EL (cell line): ENCODE data around the gene RAPGEF1.
"Not testable (repeated sequence)": the region's sequence is repeated elsewhere in the genome, so short reads cannot be mapped to it uniquely, and the experiment has no call there.

ENCODE experiments used
- DNase-seq: peaks from one replicate; pipeline ENCODE4 v3.0.0-alpha.2; 2016

RAPGEF1 gene

DNA sequence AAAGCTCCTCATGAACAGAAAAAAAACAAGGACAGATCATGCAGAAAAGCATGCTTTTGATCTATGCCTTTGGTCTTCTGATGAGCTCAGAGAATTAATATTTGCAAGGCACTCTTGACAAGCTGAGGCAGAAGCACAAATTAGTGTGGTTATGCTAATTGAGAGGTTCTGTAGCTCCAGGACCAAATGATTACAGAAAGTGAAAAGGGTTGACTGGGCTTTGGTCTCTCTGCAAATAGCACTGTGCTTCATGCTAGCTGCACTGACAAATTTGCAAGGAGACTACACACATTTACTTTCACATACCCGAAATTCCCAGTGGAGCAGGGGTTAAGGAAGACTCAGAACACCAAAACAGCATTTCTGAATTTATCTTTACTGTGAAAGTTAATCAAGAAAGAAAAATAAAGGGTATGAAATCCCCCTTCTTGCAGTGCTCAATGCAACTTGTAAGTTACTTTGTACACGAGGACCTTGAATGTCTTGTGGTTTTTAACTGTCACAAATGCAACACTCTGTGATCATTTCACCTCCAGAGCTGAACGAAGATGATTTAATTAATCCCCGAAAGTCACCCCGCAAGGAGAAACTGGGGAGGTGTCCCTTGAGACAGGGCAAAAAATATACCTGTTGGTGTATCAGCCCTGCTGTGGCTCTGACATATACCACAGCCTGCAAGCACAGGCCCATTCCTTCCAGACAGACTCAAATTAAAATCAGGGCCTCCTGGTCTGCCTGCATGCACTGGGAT lies 11.9 kb downstream of the RAPGEF1 start:
- no peak for DNase-seq

DNA sequence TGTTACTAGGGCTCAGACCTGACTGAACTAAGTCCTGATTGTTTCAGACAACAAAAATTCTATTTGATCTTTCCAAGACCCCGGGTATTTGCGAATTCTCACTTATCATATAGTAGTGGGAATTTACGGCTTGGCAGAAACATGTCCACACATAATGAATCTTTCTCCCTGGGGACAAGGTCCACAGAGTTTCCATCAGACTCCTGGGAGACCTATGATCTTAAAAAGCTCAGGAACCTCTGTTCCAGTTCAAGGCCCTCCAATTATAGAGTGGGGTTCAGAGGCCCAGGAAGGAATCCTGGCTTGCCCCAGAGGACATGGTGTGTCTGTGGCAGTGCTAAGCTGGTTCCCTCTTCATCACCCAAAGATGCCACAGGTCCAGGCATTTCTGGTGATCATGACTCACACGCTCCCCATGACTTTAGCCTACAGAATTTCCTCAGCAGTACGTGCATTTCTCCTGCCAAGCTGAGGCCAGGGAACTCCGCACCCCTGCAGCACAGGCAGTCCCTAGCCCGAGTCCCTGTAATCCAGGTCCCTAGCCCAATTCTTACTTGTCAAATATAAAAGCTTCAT lies 12.6 kb downstream of the RAPGEF1 start:
- peak; percentile 77 for DNase-seq

DNA sequence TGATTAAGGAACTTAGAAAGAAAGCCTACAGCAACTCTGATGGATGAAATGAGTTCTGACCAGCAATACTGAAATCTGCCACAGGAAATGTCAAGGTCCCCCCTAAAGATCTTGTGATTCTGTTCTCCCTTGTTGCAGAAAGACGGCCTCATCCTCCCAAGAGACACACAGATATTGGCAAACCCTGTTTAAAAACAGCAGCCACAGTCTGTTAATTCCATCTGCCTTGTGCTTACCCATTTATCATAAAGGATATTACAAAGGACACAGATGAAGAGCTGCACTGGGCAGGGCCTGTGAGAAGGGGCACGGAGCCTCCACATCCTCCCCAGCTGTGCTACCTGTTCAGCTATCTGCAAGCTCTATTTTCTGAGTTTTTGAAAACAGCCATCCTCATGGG lies 15.2 kb downstream of the RAPGEF1 start:
- DNase-seq: no peak

DNA sequence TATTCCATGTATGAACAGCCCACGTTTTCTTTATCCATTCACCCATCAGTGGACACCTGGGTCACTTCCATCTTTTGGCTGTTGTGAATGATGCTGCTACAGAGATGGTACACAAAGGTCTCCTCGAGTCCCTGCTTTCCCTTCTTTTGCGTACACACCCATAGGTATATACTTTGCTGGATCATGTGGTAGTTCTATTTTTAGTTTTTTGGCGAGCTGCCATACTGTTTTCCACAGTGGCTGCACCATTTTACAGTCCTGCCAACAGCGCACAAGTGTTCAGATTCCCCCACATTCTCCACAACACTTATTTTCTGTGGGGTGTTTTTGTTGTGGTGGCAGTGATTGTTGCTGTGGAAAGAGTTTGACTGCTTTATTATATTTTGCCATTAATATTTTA lies 16.2 kb downstream of the RAPGEF1 start:
- no peak for DNase-seq

DNA sequence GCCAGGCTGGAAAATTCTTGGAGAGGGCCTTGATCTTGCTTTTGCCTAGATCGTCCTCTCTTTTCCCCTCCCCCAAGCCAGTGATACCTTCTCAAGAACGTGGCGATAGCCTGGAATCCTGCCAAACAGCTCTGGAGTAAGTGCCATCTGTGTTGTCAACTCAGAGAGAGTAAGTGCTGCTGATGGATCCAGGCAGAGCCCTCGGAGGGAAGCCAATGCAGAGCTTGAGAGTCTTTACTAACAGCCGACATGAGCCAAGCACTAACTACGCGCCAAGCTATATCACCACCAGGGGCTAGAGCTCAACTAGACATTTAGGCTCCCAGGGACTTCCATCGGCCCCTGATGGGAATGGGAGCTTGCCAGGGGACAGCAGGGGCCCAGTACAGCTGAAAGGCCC lies 17.6 kb downstream of the RAPGEF1 start:
- DNase-seq: no peak

DNA sequence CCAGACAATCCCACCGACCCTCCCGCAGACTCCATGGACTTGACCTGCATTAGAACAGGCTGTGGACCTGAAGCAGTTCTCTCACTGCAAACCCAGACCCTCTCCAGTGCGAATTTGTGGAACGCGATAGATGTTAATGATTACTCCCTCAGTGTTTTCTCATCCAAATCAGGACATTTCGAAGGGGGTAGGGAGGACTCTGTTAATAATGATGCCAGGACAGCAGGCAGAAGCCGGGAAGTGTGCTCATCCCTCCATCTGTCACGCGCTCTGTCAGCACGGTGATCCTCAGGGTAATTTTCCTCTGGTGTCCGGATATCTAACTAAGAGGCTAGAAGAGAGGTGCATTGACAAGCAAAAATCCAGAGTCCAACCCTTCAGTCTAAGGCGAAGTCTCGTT lies 18.8 kb downstream of the RAPGEF1 start:
- no peak for DNase-seq

DNA sequence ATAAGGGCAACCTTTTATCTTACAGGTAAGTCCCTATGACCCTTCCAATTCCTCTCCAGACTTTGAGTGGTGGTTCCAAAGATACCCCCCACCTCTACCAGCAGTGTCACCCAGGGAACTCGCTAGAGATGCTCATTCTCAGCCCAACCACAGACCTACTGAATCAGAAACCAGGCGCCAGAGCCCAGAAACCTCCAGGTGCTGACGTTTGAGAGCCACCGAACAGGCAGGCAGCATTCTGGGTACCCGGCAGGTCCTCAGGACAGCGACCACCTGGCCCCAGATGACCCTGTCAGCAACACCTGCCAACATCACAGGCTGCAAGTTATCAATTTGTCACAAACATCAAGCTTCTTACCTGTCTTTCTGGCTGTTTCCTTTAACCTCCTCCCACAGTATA lies 19.5 kb downstream of the RAPGEF1 start:
- DNase-seq: no peak

DNA sequence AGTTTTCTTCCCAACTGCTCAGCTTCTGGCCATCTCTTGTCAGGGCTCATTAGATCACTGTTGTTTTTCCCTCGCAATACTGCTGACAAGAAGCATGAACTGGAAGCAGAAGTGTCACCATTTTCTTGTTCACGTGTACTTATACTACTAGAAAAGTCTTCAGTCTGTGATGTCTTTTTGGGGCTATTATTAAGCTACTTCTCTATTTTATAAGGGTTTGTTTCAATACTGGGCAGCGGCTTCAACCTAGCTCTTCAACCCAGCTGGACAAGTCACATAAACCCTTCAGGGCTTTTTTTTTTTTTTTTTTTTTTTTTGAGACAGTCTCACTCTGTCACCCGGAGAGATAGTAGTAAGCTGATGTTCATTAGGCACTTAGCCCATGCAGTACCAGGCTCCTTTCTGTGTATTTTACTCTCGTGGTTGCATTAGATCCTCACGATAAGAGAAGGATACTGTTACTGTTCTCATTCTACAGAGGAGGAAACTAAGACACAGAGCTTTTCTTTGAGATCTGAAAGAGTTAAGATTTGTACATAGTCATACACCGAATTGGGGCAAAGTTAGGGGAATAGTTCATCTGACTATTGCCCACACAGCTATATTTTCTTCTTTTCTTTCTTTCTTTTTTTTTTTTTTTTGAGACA lies 20.5 kb downstream of the RAPGEF1 start:
- no peak for DNase-seq

DNA sequence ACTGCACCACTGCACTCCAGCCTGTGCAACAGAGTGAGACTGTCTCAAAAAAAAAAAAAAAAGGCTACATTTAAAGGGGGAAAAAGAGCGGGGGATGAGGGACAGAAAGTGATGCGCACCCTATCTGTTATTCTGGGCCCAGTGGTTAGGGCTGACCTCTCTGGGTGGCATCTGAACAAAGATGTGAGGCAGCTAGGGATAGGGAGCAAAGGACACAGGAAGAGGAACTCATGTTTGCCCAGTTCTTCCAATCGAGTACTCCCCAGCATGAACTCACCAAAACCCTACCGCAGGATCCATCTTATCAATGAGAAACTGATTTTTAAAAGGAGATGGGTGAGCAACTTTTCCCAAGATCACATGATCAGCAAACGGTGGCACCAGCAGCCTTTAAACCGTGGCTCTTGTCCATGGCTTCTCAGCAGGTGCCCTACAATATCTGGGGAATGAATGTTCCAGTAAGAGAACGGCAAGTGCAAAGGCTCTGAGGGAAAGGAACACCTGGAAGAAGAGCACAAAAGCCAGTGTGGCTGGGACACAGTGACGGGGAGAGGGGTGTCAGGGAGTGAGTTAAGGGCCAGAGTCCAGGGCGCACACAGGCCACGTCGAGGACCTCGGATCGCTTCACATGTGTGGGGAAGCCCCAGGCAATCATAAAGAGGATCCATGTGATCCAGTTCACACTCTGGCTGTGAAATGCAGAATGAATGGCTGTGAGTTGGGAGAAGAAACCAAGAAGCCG lies 22.0 kb downstream of the RAPGEF1 start:
- no peak for DNase-seq

DNA sequence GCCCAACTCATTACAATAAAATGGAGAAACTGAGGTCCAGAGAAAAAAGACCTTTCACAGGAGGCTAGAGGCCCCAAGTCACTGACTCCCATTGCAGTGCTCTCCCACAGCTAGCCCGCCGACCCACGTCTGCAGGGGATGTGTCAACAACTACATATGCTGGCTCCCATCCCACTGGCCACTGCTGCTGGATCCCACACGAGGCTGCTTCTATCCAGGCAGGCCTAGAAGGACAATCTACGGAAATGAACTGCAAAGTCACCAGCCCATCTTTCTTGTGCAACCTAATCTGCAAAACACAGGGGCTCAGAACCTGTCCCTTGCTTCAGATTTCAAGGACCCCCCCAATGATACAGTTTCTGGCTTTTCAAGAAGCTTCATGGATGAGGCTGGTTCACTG lies 24.0 kb downstream of the RAPGEF1 start:
- DNase-seq: no peak

DNA sequence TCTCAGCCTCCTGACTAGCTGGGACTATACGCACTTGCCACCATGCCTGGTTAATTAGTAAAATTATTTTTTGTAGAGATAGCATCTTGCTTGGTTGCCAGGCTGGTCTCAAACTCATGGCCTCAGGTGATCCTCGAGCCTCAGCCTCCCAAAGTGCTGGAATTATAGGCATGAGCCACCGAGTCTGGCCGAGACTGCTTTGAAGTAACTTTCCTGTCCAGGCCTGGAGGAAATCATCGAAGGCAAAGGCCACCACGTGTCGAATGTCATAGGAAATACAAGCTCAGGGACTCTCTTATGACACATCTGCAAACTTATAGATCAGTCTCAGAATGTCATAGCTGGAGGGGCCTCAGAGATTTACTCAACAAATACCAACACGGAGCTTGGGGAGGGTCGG lies 25.1 kb downstream of the RAPGEF1 start:
- no peak for DNase-seq

DNA sequence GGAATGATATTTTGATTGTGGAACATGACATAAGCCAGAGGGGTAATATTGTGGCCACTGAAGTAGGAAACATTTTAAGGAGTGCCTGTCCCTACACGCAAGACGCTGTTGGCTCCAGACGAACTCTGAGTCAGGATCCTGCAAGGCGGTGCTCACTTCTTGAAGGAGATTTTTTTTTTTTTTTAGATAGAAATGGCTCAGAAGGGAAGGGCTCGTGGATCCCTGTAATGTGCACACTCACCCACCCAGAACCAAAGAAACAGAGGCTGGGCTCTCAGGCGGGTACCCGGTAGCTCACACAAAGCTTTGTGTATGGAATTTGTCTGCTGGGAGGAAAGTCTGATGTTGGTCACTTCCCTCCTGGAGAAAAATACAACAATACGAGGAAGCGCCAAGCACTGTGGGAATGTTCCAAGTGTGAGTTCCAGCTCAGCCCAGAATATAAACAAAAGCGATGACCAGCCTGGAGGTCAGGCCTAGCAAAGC lies 25.7 kb downstream of the RAPGEF1 start:
- DNase-seq: peak; percentile 81

DNA sequence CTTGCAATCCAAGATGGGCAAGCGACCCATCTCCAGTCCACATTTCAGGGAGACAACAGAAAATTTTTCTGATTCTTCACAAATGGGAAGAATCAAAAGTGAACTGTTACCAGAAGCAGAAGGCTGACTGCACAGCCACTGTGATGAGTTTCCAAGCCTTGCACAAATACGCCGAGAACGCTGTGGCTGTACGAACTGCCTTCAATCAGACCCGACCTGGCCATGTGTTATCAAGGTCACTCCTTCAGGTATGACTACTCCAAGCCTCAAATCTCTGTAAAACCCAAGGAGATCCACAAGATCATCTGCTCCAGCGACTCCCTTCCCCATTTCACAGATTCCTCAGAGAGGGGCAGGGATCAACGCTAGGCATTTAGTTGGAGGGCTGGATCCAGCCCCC lies 26.9 kb downstream of the RAPGEF1 start:
- DNase-seq: no peak

DNA sequence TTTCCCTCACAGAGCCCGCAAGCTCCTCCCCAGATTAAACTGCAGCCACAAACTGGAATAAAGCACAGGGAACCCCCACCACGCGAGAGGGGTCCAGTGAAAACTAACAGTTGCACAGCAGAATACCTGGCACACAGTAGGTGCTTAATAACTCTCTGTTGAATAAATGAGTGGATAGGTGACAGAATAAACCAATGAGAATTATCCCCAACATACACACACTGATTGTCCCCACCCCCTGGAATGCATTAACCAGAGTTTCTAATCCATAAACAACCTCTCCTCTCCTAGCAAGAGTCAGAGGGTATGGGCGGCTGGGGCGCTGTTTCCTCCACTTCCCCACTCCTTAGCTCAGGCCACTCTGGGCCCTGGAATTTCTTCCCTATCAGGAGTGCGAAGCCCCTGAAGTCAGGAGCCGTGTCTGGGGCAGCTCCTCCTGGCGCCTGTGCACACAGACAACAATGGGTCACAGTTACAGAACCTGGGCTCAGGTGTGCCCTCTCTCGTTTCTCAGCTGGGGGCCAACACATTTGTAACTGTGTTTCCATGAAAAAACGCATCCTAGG lies 27.6 kb downstream of the RAPGEF1 start:
- no peak for DNase-seq

DNA sequence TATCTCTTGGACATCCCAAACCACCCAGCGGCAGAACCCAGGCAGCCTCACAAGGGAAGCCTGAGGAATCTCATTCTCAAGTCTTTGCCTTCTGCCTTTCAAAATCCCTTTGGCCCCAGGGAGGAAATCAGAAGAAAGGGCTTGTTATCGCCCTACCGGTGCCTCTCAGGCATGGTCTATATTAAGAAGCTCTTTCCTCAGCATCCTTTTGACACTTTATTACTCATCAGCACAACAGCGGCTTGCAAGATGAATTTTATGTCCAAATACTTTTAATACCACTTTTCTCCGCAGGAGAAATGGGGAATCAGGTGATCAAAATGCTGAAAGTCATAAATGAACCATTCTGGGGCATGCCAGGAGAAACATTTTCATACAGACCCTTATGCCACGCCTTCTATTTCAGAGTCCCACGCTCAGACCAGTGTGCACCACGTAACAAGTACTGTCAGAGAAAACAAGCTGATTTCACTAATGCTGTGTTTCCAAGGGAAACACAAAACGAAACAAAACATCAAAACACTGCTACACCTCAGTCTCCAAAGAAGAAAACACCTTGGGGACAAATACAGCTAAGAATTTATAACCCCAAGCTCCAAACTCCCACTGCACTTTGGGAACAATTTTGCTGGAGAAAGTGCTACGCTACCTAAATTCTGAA lies 30.0 kb downstream of the RAPGEF1 start:
- peak; percentile 33 for DNase-seq

DNA sequence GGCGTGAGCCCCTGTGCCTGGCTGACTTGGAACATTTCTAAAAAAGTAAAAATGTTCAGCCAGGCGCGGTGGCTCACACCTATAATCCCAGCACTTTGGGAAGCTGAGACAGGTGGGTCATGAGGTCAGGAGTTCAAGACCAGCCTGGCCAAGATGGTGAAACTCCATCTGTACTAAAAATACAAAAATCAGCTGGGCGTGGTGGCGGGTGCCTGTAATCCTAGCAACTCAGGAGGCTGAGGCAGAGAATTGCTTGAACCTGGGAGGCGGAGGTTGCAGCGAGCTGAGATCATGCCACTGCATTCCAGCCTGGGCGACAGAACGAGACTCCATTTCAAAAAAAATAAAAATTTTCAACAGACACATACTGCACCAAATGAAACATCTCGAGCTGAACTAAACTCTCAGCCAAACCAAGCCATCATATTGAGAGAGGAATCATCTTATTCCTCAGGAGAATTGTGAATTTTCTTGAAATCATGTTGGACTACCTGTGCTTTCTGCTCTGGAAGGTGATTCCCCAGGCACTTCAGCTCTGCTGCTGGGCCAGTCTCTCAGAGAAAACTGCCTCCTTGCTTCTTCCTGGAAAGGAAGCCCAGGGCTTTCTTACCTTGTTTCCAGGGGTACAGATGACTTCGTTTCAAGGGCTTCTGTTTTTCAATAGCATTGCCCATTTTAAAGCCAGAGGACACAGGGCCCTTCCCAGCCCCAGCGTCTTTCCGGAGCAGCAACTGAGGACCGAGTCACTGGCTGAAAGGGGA lies 30.7 kb downstream of the RAPGEF1 start:
- DNase-seq: not testable (repeated sequence)

DNA sequence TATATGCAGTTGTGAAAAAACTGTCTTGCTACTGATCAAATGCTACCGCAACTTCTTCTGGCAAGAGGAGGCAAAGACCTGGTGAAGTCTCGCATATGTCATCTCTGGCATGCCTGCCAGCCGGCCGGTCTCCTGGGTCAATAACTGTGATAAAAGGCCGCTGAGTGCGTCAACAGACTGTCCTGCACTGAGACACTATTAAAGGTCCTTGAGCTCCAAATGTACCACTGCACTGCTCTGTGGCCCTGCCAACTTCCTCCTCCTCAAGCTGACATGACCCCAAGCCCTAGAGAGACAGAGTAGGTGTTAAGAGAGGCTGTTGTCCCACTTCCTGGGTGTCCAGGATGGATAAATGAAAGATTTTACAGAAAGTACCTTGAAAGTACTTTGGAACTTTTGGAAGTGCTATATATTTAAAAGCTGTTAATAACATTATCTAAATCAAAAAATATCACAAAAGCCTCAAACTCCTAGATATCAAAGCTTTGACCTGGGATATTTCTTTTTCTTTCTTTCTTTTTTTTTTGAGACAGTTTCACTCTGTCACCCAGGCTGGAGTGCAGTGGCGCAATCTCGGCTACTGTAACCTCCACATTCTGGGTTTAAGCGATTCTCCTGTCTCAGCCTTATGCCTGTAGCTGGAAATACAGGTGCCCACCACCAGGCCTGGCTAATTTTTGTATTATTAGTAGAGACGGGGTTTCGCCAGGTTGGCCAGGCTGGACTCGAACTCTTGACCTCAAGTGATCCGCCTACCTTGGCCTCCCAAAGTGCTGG lies 31.5 kb downstream of the RAPGEF1 start:
- no peak for DNase-seq

DNA sequence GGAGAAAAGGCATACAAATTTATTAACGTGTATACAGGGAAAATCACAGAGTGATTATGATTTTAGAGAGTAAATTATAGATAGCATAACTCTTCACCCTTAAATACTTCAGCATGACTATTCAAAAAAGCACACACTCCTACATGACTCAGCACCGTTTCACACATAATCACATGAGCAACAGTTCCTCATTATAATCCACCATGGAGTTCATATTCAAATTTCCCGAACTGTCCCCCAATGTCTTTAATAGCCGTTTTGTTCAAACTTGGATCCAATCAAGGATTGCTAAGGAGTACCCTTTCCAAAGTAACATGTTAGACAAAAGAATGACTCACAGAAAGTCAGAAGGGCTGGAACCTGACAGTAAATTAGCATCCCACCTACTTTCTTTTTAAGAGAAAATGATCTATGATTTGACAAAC lies 32.1 kb downstream of the RAPGEF1 start:
- DNase-seq: peak; percentile 74

DNA sequence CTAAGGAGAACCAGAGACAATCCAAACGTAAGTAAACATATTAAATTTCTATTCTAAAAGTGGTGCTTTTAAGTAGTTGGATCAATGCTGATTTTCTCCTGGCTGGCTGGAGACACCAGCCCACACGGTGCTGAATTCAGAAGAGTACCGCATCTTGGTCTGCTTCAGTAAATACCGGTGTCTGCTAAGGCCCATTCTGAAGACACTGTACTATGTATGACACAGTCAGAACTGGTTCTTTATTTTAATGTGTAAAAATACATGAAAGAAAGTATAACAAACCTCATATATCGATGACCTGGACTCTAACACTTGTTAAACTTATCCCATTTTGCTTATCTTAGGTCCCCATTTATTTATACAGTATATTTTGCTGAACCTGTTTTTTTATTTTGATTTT lies 32.8 kb downstream of the RAPGEF1 start:
- no peak for DNase-seq

DNA sequence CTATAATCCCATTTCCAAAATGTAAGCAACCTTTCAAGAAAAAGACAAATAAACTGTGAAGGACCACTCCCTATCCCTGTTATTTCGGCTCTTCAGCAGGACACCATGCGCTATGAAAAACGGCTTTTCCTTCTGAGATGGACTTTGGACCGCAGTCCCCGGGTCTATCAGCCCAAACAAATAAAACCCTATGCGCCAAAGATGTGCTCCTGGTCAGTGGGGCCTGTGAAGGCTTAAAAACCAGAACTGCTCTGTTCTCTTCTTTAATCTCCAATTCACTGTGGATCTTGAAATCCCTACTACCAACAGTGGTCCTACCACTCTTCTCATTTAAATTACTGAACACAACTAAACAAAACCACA lies 33.3 kb downstream of the RAPGEF1 start:
- no peak for DNase-seq

DNA sequence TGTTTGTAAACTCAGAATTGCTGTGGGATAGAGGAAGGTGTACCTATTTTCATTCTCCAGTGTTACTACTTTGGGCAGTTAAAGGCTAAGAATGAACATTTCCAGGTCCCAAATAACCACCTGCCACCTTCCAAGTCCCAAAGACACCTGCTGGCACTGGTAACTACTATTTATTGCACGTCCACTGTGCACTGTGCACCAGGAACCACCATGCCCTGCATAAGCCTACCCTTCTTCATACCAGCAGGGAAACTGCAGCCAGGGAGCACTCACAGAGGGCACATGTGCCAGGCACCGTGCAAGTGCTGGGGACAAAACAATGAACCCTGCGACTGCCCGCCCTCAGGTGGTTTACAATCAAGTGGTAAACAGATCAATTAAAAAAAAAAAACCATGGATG lies 34.9 kb downstream of the RAPGEF1 start:
- no peak for DNase-seq
